ENCODE data around the gene RECK.

GRCh38 chr9:36121971-36122370 is 85.3 kb downstream of the RECK start:
- TF ChIP-seq CTCF (IDR thresholded peaks at IDR 0.05) (no peak), ZFX (IDR thresholded peaks at IDR 0.05; ENCODE audit: borderline replicate concordance) (no peak)
